ENCODE measurements around the gene LRP8.

Gene LRP8

GRCh38 chr1:53328009-53328461, at the start of gene LRP8:
TSS of gene LRP8 (minus strand) at chr1:53328070. CDS start at chr1:53327912, 158 bp downstream.
- Histone ChIP-seq H3K4me3 (replicated peaks; ENCODE audit: low read depth, low read length) (peak within 1 kb of the TSS; percentile 92), H3K36me3 (ENCODE audit: control insufficient read depth, insufficient read depth, low read length) (peaks cover 9% of the 10 kb centered on the region), H3K27me3 (replicated peaks; ENCODE audit: control insufficient read depth, insufficient read depth, low read length) (no peaks in the 10 kb centered on the region)
- peak; percentile 85 for DNase-seq (ENCODE audit: extremely low read depth, insufficient read length)
- TF ChIP-seq CTCF (IDR thresholded peaks at IDR 0.05; ENCODE audit: insufficient read depth, low read length, poor library complexity, severe bottlenecking), result no peak

GRCh38 chr1:53377438-53377841, 49.6 kb upstream of the LRP8 start:
- no peaks in the 10 kb centered on the region for H3K27me3 ChIP-seq (replicated peaks; ENCODE audit: control insufficient read depth, insufficient read depth, low read length)
- no peak overlapping the region for H3K4me3 ChIP-seq (replicated peaks; ENCODE audit: low read depth, low read length)
- DNase-seq (ENCODE audit: extremely low read depth, insufficient read length), result no peak
- H3K36me3 ChIP-seq (ENCODE audit: control insufficient read depth, insufficient read depth, low read length), result no peaks in the 10 kb centered on the region
- TF ChIP-seq CTCF (IDR thresholded peaks at IDR 0.05; ENCODE audit: insufficient read depth, low read length, poor library complexity, severe bottlenecking), result no peak

GRCh38 chr1:53376742-53377437, 49.0 kb upstream of the LRP8 start:
- TF ChIP-seq CTCF (IDR thresholded peaks at IDR 0.05; ENCODE audit: insufficient read depth, low read length, poor library complexity, severe bottlenecking), result no peak
- Histone ChIP-seq H3K27me3 (replicated peaks; ENCODE audit: control insufficient read depth, insufficient read depth, low read length) (no peaks in the 10 kb centered on the region), H3K36me3 (ENCODE audit: control insufficient read depth, insufficient read depth, low read length) (no peaks in the 10 kb centered on the region), H3K4me3 (replicated peaks; ENCODE audit: low read depth, low read length) (no peak overlapping the region)
- no peak for DNase-seq (ENCODE audit: extremely low read depth, insufficient read length)

GRCh38 chr1:53376041-53376461, 48.2 kb upstream of the LRP8 start:
- no peak for TF ChIP-seq CTCF (IDR thresholded peaks at IDR 0.05; ENCODE audit: insufficient read depth, low read length, poor library complexity, severe bottlenecking)
- no peak for DNase-seq (ENCODE audit: extremely low read depth, insufficient read length)
- no peak overlapping the region for H3K4me3 ChIP-seq (replicated peaks; ENCODE audit: low read depth, low read length)
- no peaks in the 10 kb centered on the region for H3K36me3 ChIP-seq (ENCODE audit: control insufficient read depth, insufficient read depth, low read length)
- H3K27me3 ChIP-seq (replicated peaks; ENCODE audit: control insufficient read depth, insufficient read depth, low read length), result no peaks in the 10 kb centered on the region

- Histone ChIP-seq H3K36me3 (ENCODE audit: control insufficient read depth, insufficient read depth, low read length) (no peaks in the 10 kb centered on the region), H3K27me3 (replicated peaks; ENCODE audit: control insufficient read depth, insufficient read depth, low read length) (no peaks in the 10 kb centered on the region), H3K4me3 (replicated peaks; ENCODE audit: low read depth, low read length) (no peak overlapping the region)
- no peak for DNase-seq (ENCODE audit: extremely low read depth, insufficient read length)
- TF ChIP-seq CTCF (IDR thresholded peaks at IDR 0.05; ENCODE audit: insufficient read depth, low read length, poor library complexity, severe bottlenecking), result no peak
Observed at GRCh38 chr1:53375440-53375839, 47.6 kb upstream of the LRP8 start.
